ENCODE measurements around the gene ATRAID. TPM values are rescaled to one million over a fixed set of nuclear protein-coding genes. Genes with fewer than 3 reads are reported as not detected.
A peak's percentile ranks its signal among the peaks of the same experiment; 100 is the strongest.

ATRAID gene
- total RNA-seq, 1 experiment from 2014 or later = 108 TPM

- Histone ChIP-seq H3K56ac (ENCODE audit: insufficient read length, low read depth, low read length) (no peak overlapping the region), H3K27ac (ENCODE audit: insufficient read length, low read depth, low read length) (no peak overlapping the region), H3K9me3 (ENCODE audit: control insufficient read depth, low read depth, low read length) (no peaks in the 10 kb centered on the region), H3K79me2 (ENCODE audit: insufficient read depth, low read length) (no peaks in the 10 kb centered on the region), H2AFZ (ENCODE audit: low read length) (no peak overlapping the region), H2BK5ac (ENCODE audit: insufficient read length, low read length) (no peak overlapping the region), H4K91ac (ENCODE audit: insufficient read length, low read depth, low read length) (no peak overlapping the region), H2BK12ac (ENCODE audit: insufficient read length, low read depth, low read length) (no peak overlapping the region), H3K18ac (ENCODE audit: insufficient read length, low read depth, low read length) (no peak overlapping the region), H4K5ac (ENCODE audit: insufficient read length, low read depth, low read length) (no peak overlapping the region), H2BK120ac (ENCODE audit: low read depth, low read length, poor library complexity, severe bottlenecking) (no peak overlapping the region), H2BK20ac (ENCODE audit: low read depth, low read length, poor library complexity, severe bottlenecking) (no peak overlapping the region), H3K4me2 (ENCODE audit: insufficient read depth, insufficient read length, low read length) (peak overlapping the region; percentile 44), H2BK15ac (ENCODE audit: low read depth, low read length) (no peak overlapping the region), H4K8ac (replicated peaks; ENCODE audit: insufficient read length, low read depth, low read length) (no peak overlapping the region), H3K27me3 (ENCODE audit: insufficient read depth, low read length) (peaks cover 38% of the 10 kb centered on the region; the same call in 1 of the 2 replicates), H3K23ac (ENCODE audit: insufficient read length, low read depth, low read length) (no peak overlapping the region), H3K9ac (ENCODE audit: extremely low read depth, insufficient read length, low read length) (no peak overlapping the region), H2AK5ac (ENCODE audit: insufficient read length, low read length) (no peak overlapping the region), H4K20me1 (ENCODE audit: control insufficient read depth, insufficient read depth, insufficient read length) (no peaks in the 10 kb centered on the region), H3K4me1 (ENCODE audit: insufficient read depth, low read length) (no peaks in the 10 kb centered on the region; the same call in 1 of the 2 replicates), H3K14ac (ENCODE audit: insufficient read depth, low read length) (no peak overlapping the region), H3K23me2 (ENCODE audit: insufficient read length, low read depth, low read length, poor library complexity, severe bottlenecking) (peaks cover 20% of the 10 kb centered on the region), H3T11ph (ENCODE audit: low read length) (no peak overlapping the region), H3K4ac (ENCODE audit: low read depth, low read length) (no peak overlapping the region), H3K79me1 (ENCODE audit: insufficient read depth, low read depth, low read length, poor library complexity, severe bottlenecking) (no peaks in the 10 kb centered on the region)
- H3K27me3 Mint-ChIP-seq (ENCODE audit: low read depth) = peaks cover 36% of the 10 kb centered on the region
- H3K27ac Mint-ChIP-seq = no peak overlapping the region
- TF ChIP-seq, protein P1, sequence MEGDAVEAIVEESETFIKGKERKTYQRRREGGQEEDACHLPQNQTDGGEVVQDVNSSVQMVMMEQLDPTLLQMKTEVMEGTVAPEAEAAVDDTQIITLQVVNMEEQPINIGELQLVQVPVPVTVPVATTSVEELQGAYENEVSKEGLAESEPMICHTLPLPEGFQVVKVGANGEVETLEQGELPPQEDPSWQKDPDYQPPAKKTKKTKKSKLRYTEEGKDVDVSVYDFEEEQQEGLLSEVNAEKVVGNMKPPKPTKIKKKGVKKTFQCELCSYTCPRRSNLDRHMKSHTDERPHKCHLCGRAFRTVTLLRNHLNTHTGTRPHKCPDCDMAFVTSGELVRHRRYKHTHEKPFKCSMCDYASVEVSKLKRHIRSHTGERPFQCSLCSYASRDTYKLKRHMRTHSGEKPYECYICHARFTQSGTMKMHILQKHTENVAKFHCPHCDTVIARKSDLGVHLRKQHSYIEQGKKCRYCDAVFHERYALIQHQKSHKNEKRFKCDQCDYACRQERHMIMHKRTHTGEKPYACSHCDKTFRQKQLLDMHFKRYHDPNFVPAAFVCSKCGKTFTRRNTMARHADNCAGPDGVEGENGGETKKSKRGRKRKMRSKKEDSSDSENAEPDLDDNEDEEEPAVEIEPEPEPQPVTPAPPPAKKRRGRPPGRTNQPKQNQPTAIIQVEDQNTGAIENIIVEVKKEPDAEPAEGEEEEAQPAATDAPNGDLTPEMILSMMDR (conservative IDR thresholded peaks at IDR 0.05) = no peak
- peaks cover 24 to 29% of the 10 kb centered on the region in 2 experiments for H3K4me1 Mint-ChIP-seq
- no CpG with 5 or more reads among the region's 46 CpGs for WGBS (ENCODE audit: extremely low coverage, insufficient read length, low lambda C conversion rate)
- DNase-seq = no peak
- no peaks in the 10 kb centered on the region; a peak in 2 of 5 replicates for H3K9me3 Mint-ChIP-seq
- peak overlapping the region; percentile 64 to 88 for H3K4me3 Mint-ChIP-seq
- H3K36me3 Mint-ChIP-seq (ENCODE audit: insufficient read depth in 1 of 3, low read depth in 3 of 3) = no peaks in the 10 kb centered on the region; a peak in 2 of 7 replicates
Measured at GRCh38 chr2:27263287-27264252, 51.7 kb downstream of the ATRAID start.
